ENCODE data around the gene PPP1R36. TPM values are rescaled to one million over a fixed set of nuclear protein-coding genes. Genes with fewer than 3 reads are reported as not detected.

Gene PPP1R36
- total RNA-seq, 4 donors from 2014 or later = 0.84 to 2.0 (median 1.3) TPM

- no peak overlapping the region for H3K4me3 ChIP-seq (ENCODE audit: low read depth, poor library complexity, severe bottlenecking)
- TF ChIP-seq CTCF (IDR thresholded peaks at IDR 0.05) = no peak
- DNase-seq (ENCODE audit: low spot score in 2 of 2) = peak in 1 of 2 donors; percentile 60
- WGBS, 2 donors = 42 to 55% methylated on average over 6 of the region's 6 CpGs
- intact Hi-C loops (cut with DNase I; ENCODE audit: low total_unique reads) = no loop called here
Measured at GRCh38 chr14:64604881-64605280, 55.1 kb downstream of the PPP1R36 start.

GRCh38 chr14:64605926-64606685 is 56.3 kb downstream of the PPP1R36 start:
- no peak for DNase-seq (ENCODE audit: low spot score in 2 of 2)
- intact Hi-C loops (cut with DNase I; ENCODE audit: low total_unique reads) = no loop called here
- no peak overlapping the region for H3K4me3 ChIP-seq (ENCODE audit: low read depth, poor library complexity, severe bottlenecking)
- 71 to 75% methylated on average over 9 of the region's 9 CpGs for WGBS, 2 donors
- TF ChIP-seq POLR2A (IDR thresholded peaks at IDR 0.05) (no peak), CTCF (IDR thresholded peaks at IDR 0.05) (no peak)

GRCh38 chr14:64610049-64610746 is 60.4 kb downstream of the PPP1R36 start:
- 93% methylated on average over 5 of the region's 5 CpGs for WGBS, 2 donors
- intact Hi-C loops (cut with DNase I; ENCODE audit: low total_unique reads) = no loop called here
- DNase-seq (ENCODE audit: low spot score in 2 of 2) = no peak
- TF ChIP-seq CTCF (IDR thresholded peaks at IDR 0.05) (no peak), POLR2A (IDR thresholded peaks at IDR 0.05) (no peak)
- H3K4me3 ChIP-seq (ENCODE audit: low read depth, poor library complexity, severe bottlenecking) = no peak overlapping the region

- no peak for TF ChIP-seq POLR2A (IDR thresholded peaks at IDR 0.05)
- no peak for TF ChIP-seq CTCF (IDR thresholded peaks at IDR 0.05)
- intact Hi-C loops (cut with DNase I; ENCODE audit: low total_unique reads) = no loop called here
- WGBS, 2 donors = 29 to 30% methylated on average over 1 of the region's 1 CpG
- no peak for DNase-seq (ENCODE audit: low spot score in 2 of 2)
- no peak overlapping the region for H3K4me3 ChIP-seq (ENCODE audit: low read depth, poor library complexity, severe bottlenecking)
Measured at GRCh38 chr14:64611358-64612020, 61.7 kb downstream of the PPP1R36 start.

GRCh38 chr14:64612021-64612380 is 62.2 kb downstream of the PPP1R36 start:
- intact Hi-C loops (cut with DNase I; ENCODE audit: low total_unique reads) = no loop called here
- DNase-seq (ENCODE audit: low spot score in 2 of 2) = no peak
- TF ChIP-seq CTCF (IDR thresholded peaks at IDR 0.05) = no peak
- TF ChIP-seq POLR2A (IDR thresholded peaks at IDR 0.05) = no peak
- H3K4me3 ChIP-seq (ENCODE audit: low read depth, poor library complexity, severe bottlenecking) = no peak overlapping the region
- WGBS, 2 donors = 81 to 83% methylated on average over 1 of the region's 1 CpG

Measured in lower leg skin (tissue), 4 donors.